GM12872 (cell line): ENCODE results near the gene SLC25A11.

Source experiments
- TF ChIP-seq, protein P1 (sequence below): IDR thresholded peaks from 3 replicates; pipeline ENCODE4 v1.5.1; 2011; ENCODE audit warnings: low read depth, mild to moderate bottlenecking, low read length, moderate library complexity; ENCODE audit not compliant: insufficient read depth

The SLC25A11 gene

DNA sequence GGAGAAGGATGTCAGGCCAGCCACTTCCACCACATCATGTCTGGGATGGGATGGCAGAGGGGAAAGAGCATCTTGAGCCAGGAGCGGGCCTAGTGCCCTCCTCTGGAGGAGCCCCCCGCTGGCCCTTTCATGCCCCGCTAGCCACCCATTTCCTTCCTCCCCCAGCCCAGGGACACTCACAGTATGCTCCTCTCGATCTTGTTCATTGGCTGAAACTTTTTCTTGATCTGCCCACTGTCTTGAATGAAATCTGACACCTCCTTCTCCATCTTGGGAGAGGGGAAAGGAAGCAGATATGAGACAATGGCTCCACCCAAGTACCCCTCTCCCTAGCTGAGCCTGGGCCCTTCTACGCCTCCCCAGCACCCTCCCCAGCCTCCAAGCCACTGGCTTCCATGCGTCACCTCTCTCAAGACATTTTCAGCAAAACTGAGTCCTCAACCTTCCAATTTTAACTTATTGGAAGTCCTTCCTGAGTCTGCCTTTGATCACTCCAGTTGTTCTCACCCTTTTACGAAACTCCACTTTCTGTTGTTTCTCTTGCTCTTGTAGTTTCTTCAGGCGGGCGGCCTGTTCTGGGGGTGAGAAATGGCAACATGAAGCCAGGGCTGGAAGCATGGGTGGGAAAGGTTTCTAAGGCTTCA is 20.6 kb upstream of the SLC25A11 start:
- TF ChIP-seq, protein P1, sequence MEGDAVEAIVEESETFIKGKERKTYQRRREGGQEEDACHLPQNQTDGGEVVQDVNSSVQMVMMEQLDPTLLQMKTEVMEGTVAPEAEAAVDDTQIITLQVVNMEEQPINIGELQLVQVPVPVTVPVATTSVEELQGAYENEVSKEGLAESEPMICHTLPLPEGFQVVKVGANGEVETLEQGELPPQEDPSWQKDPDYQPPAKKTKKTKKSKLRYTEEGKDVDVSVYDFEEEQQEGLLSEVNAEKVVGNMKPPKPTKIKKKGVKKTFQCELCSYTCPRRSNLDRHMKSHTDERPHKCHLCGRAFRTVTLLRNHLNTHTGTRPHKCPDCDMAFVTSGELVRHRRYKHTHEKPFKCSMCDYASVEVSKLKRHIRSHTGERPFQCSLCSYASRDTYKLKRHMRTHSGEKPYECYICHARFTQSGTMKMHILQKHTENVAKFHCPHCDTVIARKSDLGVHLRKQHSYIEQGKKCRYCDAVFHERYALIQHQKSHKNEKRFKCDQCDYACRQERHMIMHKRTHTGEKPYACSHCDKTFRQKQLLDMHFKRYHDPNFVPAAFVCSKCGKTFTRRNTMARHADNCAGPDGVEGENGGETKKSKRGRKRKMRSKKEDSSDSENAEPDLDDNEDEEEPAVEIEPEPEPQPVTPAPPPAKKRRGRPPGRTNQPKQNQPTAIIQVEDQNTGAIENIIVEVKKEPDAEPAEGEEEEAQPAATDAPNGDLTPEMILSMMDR, result no peak

DNA sequence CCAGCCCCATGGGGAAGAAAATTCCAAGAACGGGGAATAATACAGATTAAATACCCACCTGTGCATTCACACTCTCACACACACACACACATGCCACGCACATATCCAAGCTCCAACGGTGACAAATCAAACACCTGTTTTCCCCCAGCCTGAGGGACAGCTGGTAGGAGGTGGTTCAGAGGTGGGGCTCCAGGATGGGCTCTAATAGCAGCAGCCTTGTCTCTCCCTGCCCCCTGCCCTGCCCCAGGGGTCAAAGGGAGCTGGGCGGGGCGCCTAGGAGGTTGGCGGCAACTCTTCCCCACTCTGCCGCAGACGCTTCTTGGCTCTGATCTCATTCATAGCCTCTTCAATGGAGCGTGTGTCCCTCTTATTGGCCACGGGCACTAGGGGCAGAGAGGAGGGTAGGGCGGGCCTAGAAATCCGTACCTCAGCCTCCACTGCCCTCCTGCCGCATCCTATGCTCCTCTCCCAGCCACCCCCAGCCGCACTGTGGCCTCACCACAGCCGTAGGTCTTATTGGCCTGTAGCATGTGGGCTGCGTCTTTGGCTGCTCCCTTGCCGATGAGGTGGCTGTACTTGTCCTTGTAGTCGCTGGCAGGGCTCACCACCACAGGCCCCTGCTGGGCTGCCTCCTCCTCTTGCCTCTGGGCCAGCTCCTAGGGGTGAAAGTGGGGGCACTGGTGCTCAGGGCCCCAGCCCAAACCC is 19.6 kb upstream of the SLC25A11 start:
- TF ChIP-seq, protein P1, result no peak

DNA sequence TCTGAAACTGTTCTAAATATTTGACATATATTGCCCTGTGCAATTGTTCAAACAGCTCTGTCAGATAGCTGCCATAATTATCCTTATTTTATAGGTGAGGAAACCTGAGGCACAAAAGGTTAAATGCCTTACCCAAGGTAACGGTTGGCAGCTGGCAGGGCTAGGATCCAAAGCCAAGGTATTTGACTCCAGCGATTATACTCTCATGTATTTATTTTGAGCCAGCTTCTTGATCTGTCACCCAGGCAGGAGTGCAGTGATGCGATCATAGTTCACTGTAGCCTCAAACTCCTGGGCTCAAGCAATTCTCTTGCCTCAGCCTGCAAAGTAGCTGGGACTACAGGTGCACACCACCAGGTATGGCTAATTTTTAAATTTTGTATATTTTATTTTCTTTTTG is 18.3 kb upstream of the SLC25A11 start:
- TF ChIP-seq, protein P1, result no peak

DNA sequence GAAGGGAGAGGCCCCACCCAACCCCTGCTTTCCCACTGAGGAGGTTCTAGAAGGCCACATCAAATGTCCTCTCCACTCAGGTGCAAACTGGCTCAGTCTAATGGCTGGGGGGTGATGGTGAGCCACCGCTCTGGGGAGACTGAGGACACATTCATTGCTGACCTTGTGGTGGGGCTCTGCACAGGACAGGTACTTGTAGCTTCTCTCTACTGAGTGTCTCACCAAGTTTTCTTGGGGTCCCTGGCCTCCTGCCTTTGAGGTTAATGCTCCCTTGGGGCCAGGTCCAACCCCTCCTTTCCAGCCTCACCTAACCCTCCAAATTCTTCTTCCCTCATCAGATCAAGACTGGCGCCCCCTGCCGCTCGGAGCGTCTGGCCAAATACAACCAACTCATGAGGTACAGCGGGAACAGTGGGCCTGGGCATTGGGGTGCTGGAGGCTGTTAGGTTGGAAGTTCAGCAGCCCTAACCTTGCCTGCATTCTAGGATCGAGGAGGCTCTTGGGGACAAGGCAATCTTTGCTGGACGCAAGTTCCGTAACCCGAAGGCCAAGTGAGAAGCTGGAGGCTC is 16.7 kb upstream of the SLC25A11 start:
- TF ChIP-seq, protein P1, result peak; percentile 37; the same call in 2 of the 3 replicates

DNA sequence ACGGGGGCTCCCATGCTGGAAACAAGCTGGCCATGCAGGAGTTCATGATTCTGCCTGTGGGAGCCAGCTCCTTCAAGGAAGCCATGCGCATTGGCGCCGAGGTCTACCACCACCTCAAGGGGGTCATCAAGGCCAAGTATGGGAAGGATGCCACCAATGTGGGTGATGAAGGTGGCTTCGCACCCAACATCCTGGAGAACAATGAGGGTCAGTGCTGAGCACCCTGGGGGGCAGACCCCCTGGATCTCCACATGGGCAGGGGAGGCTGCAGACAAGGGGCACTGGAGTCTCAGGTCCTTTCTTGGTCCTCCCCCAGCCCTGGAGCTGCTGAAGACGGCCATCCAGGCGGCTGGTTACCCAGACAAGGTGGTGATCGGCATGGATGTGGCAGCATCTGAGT is 15.2 kb upstream of the SLC25A11 start:
- TF ChIP-seq, protein P1, result no peak

DNA sequence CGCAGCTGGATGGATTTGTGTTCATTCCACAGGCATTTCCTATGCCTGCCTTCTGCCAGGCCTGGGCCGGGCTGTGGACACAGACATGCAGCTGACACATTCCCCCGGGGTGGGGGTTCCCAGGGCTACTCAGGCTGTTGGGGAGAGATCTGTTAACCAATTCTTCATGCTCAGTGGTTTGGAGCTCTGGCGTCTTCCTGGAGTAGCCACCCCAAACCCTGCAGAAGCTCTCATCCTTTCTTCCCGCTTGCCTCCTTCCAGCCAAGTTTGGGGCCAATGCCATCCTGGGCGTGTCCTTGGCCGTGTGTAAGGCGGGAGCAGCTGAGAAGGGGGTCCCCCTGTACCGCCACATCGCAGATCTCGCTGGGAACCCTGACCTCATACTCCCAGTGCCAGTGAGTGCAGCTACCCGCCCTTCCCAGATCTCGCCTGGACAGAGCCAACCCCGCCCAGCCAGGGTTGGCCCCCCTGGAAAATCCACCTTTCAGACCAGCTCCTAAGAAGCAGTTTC is 13.7 kb upstream of the SLC25A11 start:
- TF ChIP-seq, protein P1, result no peak

DNA sequence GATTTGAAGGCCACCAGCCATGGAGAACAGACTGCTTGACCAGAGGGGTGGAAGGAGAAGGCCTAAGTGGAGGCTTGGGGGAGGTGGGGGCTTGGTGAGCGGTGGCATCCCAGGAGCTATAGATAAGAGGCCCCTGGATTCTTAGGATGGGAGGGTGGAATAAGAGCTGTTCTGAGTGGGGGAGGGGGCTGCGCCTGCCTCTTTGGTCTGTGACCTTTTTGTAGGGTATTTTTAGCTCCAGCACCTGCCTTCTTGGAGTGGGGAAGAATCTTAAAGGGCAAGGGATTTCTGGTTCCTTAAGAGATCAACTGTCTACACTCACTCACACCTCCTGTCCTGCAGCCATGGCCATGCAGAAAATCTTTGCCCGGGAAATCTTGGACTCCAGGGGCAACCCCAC is 11.6 kb upstream of the SLC25A11 start:
- TF ChIP-seq, protein P1, result no peak
